Sigmoid colon (tissue), 4 donors: ENCODE measurements around the gene RNU6-7.

Experiments used
- CTCF ChIP-seq, 4 experiments: fragments of 450-650 bp in 3 of 4; fragments of 200-600 bp in 1 of 4; IDR thresholded peaks; one replicate each; pipeline ENCODE4 v1.5.1; 2016 to 2019; ENCODE audit warnings: antibody characterized with exemption in 4 of 4, mild to moderate bottlenecking in 3 of 4, moderate library complexity in 2 of 4
- EP300 ChIP-seq, 4 donors: sonication (generic); formaldehyde crosslinking; IDR thresholded peaks; one replicate each; pipeline ENCODE4 v1.6.1; 2017; ENCODE audit warnings: antibody characterized with exemption in 4 of 4
- POLR2A ChIP-seq, 2 donors: fragments of 450-650 bp; IDR thresholded peaks; one replicate each; pipeline ENCODE4 v1.6.1; 2016; ENCODE audit warnings: antibody characterized with exemption in 2 of 2, mild to moderate bottlenecking in 2 of 2, moderate library complexity in 2 of 2
- POLR2AphosphoS5 ChIP-seq, 4 donors: sonication (generic); formaldehyde crosslinking; IDR thresholded peaks; one replicate each; pipeline ENCODE4 v1.6.1; 2017; ENCODE audit warnings: antibody characterized with exemption in 4 of 4

GRCh38 chr14:32217301-32217700 is 15.5 kb downstream of the RNU6-7 start:
- TF ChIP-seq POLR2A (IDR thresholded peaks at IDR 0.05) (no peak), CTCF (IDR thresholded peaks at IDR 0.05) (no peak), POLR2AphosphoS5 (IDR thresholded peaks at IDR 0.05) (no peak), EP300 (IDR thresholded peaks at IDR 0.05) (no peak)
